Tibial nerve (tissue), 3 donors: Measurements from ENCODE around the gene ADAMTS2.

Source experiments
- POLR2A ChIP-seq, 2 donors: fragments of 450-650 bp; IDR thresholded peaks; one replicate each; pipeline ENCODE4 v1.6.1; 2017; ENCODE audit warnings: antibody characterized with exemption in 2 of 2, mild to moderate bottlenecking in 2 of 2, moderate library complexity in 2 of 2
- TF ChIP-seq, protein P1 (sequence below), 5 experiments: fragments of 200-600 bp in 3 of 5; fragments of 450-650 bp in 2 of 5; sonication (generic) in 3 of 5; IDR thresholded peaks; one replicate each; pipeline ENCODE4 v1.5.1; 2016 to 2019; ENCODE audit warnings: antibody characterized with exemption in 5 of 5, mild to moderate bottlenecking in 3 of 5, moderate library complexity in 2 of 5

DNA sequence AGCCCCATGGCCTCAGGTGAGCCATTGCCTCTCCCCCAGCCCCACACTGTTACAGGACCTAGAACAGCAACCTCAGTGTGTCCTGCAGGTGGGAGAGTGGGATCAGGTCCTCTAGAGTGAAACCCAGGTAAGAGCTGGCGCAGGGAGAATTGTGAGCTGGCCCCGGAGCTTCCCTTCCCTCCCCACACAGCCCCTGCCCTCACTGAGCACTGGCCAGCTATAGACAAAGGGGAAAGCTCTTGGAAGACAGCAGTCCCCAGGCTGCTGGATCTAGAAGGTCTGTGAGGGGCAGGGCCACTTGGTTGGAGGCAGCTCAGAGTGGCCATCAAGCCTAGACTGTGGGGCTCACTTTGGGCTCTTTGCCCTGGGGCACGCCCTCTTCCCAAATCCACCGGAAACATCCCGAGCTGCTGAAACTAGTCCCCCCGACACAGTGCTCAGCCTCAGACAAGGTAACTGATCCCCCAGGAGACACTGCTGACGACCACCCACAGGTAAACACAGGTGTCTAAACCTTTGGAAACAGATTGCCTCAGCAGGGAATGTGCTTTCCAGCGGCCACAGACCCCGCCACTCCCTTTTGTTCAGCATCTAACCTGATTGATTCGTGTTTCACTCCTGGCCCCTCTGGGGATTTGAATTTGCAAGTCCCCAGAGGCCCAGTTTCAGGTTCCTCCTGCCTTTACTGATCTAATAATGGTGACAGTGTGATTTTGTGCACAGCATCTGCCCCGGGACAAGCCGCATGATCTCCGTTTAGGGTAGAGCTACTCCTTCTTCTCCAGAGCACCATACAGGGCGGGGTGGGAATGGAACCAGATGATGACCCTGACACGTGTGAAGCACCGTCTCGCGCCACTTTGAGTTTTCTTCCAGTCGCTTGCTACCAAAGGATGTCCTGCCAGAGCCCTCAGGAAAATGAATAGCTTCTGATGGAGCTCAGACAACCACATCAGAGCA is 42.2 kb upstream of the ADAMTS2 start:
- TF ChIP-seq, protein P1, sequence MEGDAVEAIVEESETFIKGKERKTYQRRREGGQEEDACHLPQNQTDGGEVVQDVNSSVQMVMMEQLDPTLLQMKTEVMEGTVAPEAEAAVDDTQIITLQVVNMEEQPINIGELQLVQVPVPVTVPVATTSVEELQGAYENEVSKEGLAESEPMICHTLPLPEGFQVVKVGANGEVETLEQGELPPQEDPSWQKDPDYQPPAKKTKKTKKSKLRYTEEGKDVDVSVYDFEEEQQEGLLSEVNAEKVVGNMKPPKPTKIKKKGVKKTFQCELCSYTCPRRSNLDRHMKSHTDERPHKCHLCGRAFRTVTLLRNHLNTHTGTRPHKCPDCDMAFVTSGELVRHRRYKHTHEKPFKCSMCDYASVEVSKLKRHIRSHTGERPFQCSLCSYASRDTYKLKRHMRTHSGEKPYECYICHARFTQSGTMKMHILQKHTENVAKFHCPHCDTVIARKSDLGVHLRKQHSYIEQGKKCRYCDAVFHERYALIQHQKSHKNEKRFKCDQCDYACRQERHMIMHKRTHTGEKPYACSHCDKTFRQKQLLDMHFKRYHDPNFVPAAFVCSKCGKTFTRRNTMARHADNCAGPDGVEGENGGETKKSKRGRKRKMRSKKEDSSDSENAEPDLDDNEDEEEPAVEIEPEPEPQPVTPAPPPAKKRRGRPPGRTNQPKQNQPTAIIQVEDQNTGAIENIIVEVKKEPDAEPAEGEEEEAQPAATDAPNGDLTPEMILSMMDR (IDR thresholded peaks at IDR 0.05) = no peak
- TF ChIP-seq POLR2A (IDR thresholded peaks at IDR 0.05) = no peak
